GM18873 (cell line): ENCODE data around the gene GALNT10.
A peak's percentile ranks its signal among the peaks of the same experiment; 100 is the strongest.
"Not testable (repeated sequence)": the region's sequence is repeated elsewhere in the genome, so short reads cannot be mapped to it uniquely, and the experiment has no call there.

Experiments
- ATAC-seq: cut with Tn5 transposase; IDR thresholded peaks from one replicate; pipeline ENCODE4 v1.9.1; 2021; ENCODE audit warnings: mild to moderate bottlenecking, moderate library complexity, moderate number of reproducible peaks; ENCODE audit not compliant: unreplicated experiment, low FRiP score

GALNT10 gene

GRCh38 chr5:154190595-154191304, at the start of gene GALNT10:
GALNT10 (plus strand) TSS chr5:154190733; CDS start chr5:154190867, 134 bp downstream.
- peak; percentile 42 for ATAC-seq

GRCh38 chr5:154141745-154142221, 48.8 kb upstream of the GALNT10 start:
- ATAC-seq: no peak

DNA sequence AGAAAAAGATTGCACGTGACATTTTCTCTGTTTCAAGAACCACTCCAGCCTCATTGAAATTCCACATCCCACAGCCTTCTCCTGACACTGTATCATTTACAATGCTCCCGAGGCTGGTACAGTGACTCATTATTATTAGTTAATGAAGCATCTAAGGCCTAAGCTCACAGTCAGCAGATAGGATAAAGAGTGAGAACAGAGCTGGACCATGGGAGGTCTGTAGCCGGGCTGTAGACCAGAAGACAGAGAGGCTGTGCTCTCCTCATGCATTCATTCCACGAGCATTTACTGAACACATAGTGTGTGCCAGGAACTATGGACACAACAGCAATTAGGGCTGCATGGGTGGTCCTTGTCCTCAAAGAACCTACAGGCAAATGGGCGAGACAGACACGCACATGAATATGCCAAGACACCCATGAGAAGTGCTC, 47.3 kb upstream of the GALNT10 start:
- ATAC-seq: no peak

DNA sequence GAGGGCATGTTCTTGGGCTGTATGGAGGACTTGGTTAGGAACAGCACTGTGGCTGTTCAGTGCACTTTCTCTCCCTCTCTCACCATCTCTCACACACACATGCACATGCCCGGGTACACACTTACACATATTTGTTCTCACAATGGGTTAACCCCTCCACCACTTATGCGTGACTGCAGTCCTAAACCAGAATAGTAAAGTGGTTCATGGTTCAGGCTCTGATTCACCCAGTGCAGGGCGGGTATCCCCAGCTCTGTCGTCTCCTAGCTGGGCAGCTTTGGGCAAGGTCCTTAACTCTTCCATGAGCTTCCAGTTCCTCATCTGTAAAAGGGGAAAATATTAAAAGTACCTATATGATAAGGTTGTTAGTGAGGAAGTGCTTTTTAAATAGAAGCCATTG, 45.3 kb upstream of the GALNT10 start:
- no peak for ATAC-seq

- no peak for ATAC-seq
Measured at GRCh38 chr5:154146409-154146808, 44.1 kb upstream of the GALNT10 start.

GRCh38 chr5:154147666-154148065, 42.9 kb upstream of the GALNT10 start:
- no peak for ATAC-seq

DNA sequence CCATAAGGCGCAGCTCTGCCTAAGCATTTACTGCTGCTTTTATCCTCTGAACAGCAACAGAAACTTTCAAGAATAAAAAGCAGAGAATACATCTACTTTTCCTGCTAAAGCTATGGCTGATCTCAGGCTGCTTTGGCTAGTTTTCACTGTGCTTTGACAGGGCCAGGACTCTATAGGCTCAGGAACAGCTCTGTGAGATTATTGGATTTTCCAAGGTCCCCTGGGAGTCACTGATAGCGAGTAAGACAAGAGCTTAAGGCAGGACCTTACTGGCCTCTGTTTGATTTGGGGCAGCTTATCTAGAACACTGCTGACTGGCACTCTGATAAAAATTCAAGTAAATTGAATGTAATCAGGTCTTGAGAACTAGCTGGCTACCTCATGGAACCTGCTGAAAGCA, 40.1 kb upstream of the GALNT10 start:
- ATAC-seq: not testable (repeated sequence)

GRCh38 chr5:154157483-154158378, 32.8 kb upstream of the GALNT10 start:
- ATAC-seq: no peak

DNA sequence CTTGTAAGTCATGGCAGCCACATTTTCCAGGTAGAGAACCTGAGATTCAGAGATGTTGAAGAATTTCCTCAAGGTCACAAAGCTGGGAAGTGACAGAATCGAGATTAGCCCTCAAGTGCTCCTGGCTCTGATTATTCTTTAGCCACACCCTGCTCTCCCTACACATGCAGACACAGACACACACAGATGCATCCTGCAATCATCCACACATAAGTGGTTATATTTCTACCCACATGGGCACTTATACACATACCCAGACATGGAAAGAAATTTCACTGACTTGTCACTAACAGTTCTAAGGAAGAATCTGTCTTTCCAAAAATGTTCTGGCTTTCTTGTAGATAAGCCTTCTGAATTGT, 32.2 kb upstream of the GALNT10 start:
- ATAC-seq: no peak

- no peak for ATAC-seq
Measured at GRCh38 chr5:154159343-154159742, 31.2 kb upstream of the GALNT10 start.

GRCh38 chr5:154162539-154163151, 27.9 kb upstream of the GALNT10 start:
- ATAC-seq: no peak

- no peak for ATAC-seq
Measured at GRCh38 chr5:154163327-154164248, 26.9 kb upstream of the GALNT10 start.

- no peak for ATAC-seq
Measured at GRCh38 chr5:154164249-154164581, 26.3 kb upstream of the GALNT10 start.

DNA sequence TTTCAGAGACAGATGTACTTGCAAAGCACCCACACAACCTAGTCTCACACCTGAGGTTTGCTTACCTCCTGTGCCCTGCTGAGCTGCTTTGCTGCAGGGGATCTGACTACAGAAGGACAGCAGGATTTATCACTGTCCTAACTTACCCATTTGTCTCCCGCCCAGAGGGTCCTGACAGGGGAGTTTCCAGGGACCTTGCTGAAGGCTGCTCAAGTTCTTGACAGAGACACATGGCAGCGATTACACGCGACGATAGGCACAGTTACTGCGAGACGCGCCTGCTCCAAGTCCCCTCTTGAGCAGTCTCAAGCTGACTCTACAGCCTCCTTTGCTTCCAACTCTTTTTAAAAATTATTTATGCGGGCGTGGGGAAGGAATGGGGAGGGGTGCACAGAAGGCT, 24.6 kb upstream of the GALNT10 start:
- ATAC-seq: no peak

- no peak for ATAC-seq
Measured at GRCh38 chr5:154166901-154167791, 23.4 kb upstream of the GALNT10 start.

GRCh38 chr5:154168395-154168794, 22.1 kb upstream of the GALNT10 start:
- ATAC-seq: no peak

- no peak for ATAC-seq
Measured at GRCh38 chr5:154172785-154173184, 17.7 kb upstream of the GALNT10 start.

- ATAC-seq: no peak
Measured at GRCh38 chr5:154174091-154174490, 16.4 kb upstream of the GALNT10 start.

- no peak for ATAC-seq
Measured at GRCh38 chr5:154176181-154176580, 14.4 kb upstream of the GALNT10 start.
